ENCODE data around the gene DGAT2L6.

DGAT2L6 gene

DNA sequence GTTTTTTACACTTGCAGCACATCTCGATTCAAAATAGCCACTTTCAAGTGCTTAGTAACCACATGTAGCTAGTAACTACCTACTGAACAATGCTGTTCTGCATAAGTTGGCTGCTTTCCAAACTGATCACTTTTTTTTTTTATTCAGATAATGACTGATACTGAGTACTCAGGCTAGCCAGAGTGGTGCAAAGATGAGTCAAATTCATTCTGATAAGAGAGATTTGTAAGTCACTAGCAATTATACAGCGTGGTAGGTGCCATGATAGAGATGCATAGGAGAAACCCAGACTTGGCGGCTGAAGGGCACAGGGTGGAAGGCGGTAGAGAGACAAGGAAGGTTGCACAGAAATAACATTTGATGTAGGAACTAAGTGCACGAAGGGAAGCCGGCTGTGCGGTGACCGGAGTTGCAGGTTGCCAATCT lies 44.4 kb upstream of the DGAT2L6 start:
- no peak for TF ChIP-seq EZH2phosphoT487 (IDR thresholded peaks at IDR 0.05; ENCODE audit: borderline replicate concordance)
- TF ChIP-seq, protein P1, sequence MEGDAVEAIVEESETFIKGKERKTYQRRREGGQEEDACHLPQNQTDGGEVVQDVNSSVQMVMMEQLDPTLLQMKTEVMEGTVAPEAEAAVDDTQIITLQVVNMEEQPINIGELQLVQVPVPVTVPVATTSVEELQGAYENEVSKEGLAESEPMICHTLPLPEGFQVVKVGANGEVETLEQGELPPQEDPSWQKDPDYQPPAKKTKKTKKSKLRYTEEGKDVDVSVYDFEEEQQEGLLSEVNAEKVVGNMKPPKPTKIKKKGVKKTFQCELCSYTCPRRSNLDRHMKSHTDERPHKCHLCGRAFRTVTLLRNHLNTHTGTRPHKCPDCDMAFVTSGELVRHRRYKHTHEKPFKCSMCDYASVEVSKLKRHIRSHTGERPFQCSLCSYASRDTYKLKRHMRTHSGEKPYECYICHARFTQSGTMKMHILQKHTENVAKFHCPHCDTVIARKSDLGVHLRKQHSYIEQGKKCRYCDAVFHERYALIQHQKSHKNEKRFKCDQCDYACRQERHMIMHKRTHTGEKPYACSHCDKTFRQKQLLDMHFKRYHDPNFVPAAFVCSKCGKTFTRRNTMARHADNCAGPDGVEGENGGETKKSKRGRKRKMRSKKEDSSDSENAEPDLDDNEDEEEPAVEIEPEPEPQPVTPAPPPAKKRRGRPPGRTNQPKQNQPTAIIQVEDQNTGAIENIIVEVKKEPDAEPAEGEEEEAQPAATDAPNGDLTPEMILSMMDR (conservative IDR thresholded peaks at IDR 0.05; ENCODE audit: low read length): no peak
- H3K27me3 ChIP-seq (ENCODE audit: insufficient read depth, low read length, poor library complexity, severe bottlenecking): no peaks in the 10 kb centered on the region
- H3K4me1 ChIP-seq (ENCODE audit: insufficient read depth, low read length, poor library complexity, severe bottlenecking): peaks cover 29% of the 10 kb centered on the region
- H3K9me3 ChIP-seq (ENCODE audit: insufficient read depth, low read depth, low read length): no peaks in the 10 kb centered on the region
- H3F3A ChIP-seq (ENCODE audit: low read depth): 0 out of 2 replicates have a peak, but pooled peaks cover 2% of the 10 kb centered on the region
- H2AFZ ChIP-seq (ENCODE audit: low read length): peak overlapping the region; percentile 93
- no peaks in the 10 kb centered on the region for H3K36me3 ChIP-seq (ENCODE audit: insufficient read depth, low read length)
- peak overlapping the region; percentile 97 for H3K4me2 ChIP-seq (ENCODE audit: low read depth, low read length, poor library complexity, severe bottlenecking)
- H3K9ac ChIP-seq (ENCODE audit: low read depth, low read length, poor library complexity, severe bottlenecking): peak overlapping the region; percentile 82
- H3K9me2 ChIP-seq (replicated peaks; ENCODE audit: low read depth, low read length): no peaks in the 10 kb centered on the region
- peak overlapping the region; percentile 98 for H3K4me3 ChIP-seq (ENCODE audit: low read length, poor library complexity, severe bottlenecking)
- H4K20me1 ChIP-seq (ENCODE audit: insufficient read depth, low read length, poor library complexity, severe bottlenecking): peaks cover 16% of the 10 kb centered on the region
- H3K79me2 ChIP-seq (ENCODE audit: insufficient read depth, low read length): peaks cover 30% of the 10 kb centered on the region

DNA sequence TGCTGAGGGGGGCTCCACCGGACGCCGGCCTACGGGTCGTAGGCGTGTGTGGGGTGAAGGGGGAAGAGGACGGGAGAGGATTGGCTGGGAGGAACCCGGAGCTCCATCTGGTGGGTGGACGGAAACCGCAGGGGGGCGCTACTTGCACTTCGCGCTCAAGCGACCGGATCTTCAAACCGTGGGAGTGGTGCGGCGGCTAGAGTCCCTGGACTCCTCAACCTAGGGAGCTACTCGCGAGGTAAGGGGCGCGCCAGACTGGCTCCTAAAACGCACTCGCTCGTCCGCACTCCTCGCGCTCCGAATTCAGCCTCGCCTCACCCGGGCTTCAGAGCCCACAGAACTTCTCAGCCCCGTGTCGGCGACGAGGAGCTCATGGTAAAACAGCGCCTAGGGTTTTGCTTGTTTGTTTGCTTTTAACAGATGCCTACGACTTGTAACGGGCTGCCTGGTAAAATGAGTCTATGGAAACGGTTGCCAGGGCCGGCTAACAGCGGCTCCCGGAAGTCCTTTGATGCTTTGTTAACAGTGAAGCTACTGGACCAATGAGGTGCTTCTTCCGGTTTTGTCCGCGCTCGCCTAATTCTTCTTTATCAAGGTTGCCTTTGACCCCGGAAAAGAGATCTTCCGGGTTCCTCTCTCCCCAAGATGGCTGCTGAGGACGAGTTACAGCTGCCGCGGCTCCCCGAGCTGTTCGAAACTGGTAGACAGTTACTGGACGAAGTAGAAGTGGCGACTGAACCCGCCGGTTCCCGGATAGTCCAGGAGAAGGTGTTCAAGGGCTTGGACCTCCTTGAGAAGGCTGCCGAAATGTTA lies 43.8 kb upstream of the DGAT2L6 start, which contains the start of gene IGBP1:
IGBP1 (plus strand) TSS at position 145 of the 813 bp plus-strand sequence; CDS start at position 646, 501 bp downstream.
- Histone ChIP-seq H3K9me2 (replicated peaks; ENCODE audit: low read depth, low read length) (no peaks in the 10 kb centered on the region), H2AFZ (ENCODE audit: low read length) (peak within 1 kb of the TSS; percentile 93), H3K27me3 (ENCODE audit: insufficient read depth, low read length, poor library complexity, severe bottlenecking) (no peaks in the 10 kb centered on the region), H3K4me1 (ENCODE audit: insufficient read depth, low read length, poor library complexity, severe bottlenecking) (peaks cover 29% of the 10 kb centered on the region), H3K4me2 (ENCODE audit: low read depth, low read length, poor library complexity, severe bottlenecking) (peak within 1 kb of the TSS; percentile 97), H4K20me1 (ENCODE audit: insufficient read depth, low read length, poor library complexity, severe bottlenecking) (peaks cover 16% of the 10 kb centered on the region), H3K79me2 (ENCODE audit: insufficient read depth, low read length) (peaks cover 30% of the 10 kb centered on the region), H3K36me3 (ENCODE audit: insufficient read depth, low read length) (no peaks in the 10 kb centered on the region), H3K4me3 (ENCODE audit: low read length, poor library complexity, severe bottlenecking) (peak within 1 kb of the TSS; percentile 98), H3K9me3 (ENCODE audit: insufficient read depth, low read depth, low read length) (no peaks in the 10 kb centered on the region), H3F3A (ENCODE audit: low read depth) (0 out of 2 replicates have a peak, but pooled peaks cover 2% of the 10 kb centered on the region), H3K9ac (ENCODE audit: low read depth, low read length, poor library complexity, severe bottlenecking) (peak within 1 kb of the TSS; percentile 93)
- TF ChIP-seq EZH2phosphoT487 (IDR thresholded peaks at IDR 0.05; ENCODE audit: borderline replicate concordance): no peak
- TF ChIP-seq, protein P1 (conservative IDR thresholded peaks at IDR 0.05; ENCODE audit: low read length): peak; percentile 58

DNA sequence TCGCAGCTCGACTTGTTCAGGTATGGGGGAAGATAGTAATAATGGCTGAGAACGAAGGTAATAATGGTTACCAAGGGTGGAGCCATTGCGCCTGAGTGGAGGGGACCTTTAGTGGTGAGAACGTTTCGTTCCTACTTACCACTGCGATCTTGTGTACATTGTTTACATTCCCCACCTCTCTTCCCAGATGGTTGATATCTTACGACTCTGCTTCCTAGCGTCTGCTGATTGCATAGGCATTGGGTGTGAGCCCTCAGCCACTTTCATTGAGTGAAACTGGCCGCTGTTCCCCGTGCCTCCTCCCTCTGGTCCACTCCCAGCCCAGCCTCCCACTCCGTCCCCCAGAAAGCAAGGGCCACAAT lies 43.2 kb upstream of the DGAT2L6 start:
- Histone ChIP-seq H3K4me3 (ENCODE audit: low read length, poor library complexity, severe bottlenecking) (peak overlapping the region; percentile 98), H3K36me3 (ENCODE audit: insufficient read depth, low read length) (no peaks in the 10 kb centered on the region), H3K4me1 (ENCODE audit: insufficient read depth, low read length, poor library complexity, severe bottlenecking) (peaks cover 25% of the 10 kb centered on the region), H4K20me1 (ENCODE audit: insufficient read depth, low read length, poor library complexity, severe bottlenecking) (peaks cover 16% of the 10 kb centered on the region), H3K4me2 (ENCODE audit: low read depth, low read length, poor library complexity, severe bottlenecking) (peak overlapping the region; percentile 81), H3K9ac (ENCODE audit: low read depth, low read length, poor library complexity, severe bottlenecking) (peak overlapping the region; percentile 93), H2AFZ (ENCODE audit: low read length) (peak overlapping the region; percentile 56; the same call in 1 of the 2 replicates), H3K9me2 (replicated peaks; ENCODE audit: low read depth, low read length) (no peaks in the 10 kb centered on the region), H3F3A (ENCODE audit: low read depth) (0 out of 2 replicates have a peak, but pooled peaks cover 2% of the 10 kb centered on the region), H3K27me3 (ENCODE audit: insufficient read depth, low read length, poor library complexity, severe bottlenecking) (no peaks in the 10 kb centered on the region), H3K79me2 (ENCODE audit: insufficient read depth, low read length) (peaks cover 30% of the 10 kb centered on the region), H3K9me3 (ENCODE audit: insufficient read depth, low read depth, low read length) (no peaks in the 10 kb centered on the region)
- no peak for TF ChIP-seq EZH2phosphoT487 (IDR thresholded peaks at IDR 0.05; ENCODE audit: borderline replicate concordance)
- TF ChIP-seq, protein P1 (conservative IDR thresholded peaks at IDR 0.05; ENCODE audit: low read length): no peak
